Parathyroid adenoma (tissue), 2 donors: ENCODE data around the gene BCL11A.

Source experiments
- H2AFZ ChIP-seq: fragments of 300-600 bp; sonication (generic); one replicate; pipeline ENCODE4 v1.7.0; 2017; ENCODE audit warnings: antibody characterized with exemption, mild to moderate bottlenecking
- H3K27ac ChIP-seq: fragments of 300-600 bp; sonication (generic); one replicate; pipeline ENCODE4 v1.7.0; 2017
- H3K27me3 ChIP-seq: fragments of 300-600 bp; sonication (generic); one replicate; pipeline ENCODE4 v1.7.0; 2017; ENCODE audit warnings: low read length; ENCODE audit not compliant: control insufficient read depth, insufficient read depth
- H3K36me3 ChIP-seq: fragments of 300-600 bp; sonication (generic); one replicate; pipeline ENCODE4 v1.7.0; 2017; ENCODE audit warnings: low read length; ENCODE audit not compliant: control insufficient read depth, insufficient read depth
- H3K4me1 ChIP-seq: fragments of 300-600 bp; sonication (generic); one replicate; pipeline ENCODE4 v1.7.0; 2017; ENCODE audit warnings: control low read depth
- H3K4me2 ChIP-seq: fragments of 300-600 bp; sonication (generic); one replicate; pipeline ENCODE4 v1.7.0; 2017; ENCODE audit warnings: low read length
- H3K4me3 ChIP-seq: fragments of 300-600 bp; sonication (generic); one replicate; pipeline ENCODE4 v1.7.0; 2017; ENCODE audit warnings: low read depth, low read length
- H3K79me2 ChIP-seq: fragments of 300-600 bp; sonication (generic); one replicate; pipeline ENCODE4 v1.7.0; 2017; ENCODE audit warnings: control low read depth
- H3K9ac ChIP-seq: fragments of 300-600 bp; sonication (generic); one replicate; pipeline ENCODE4 v1.7.0; 2017; ENCODE audit warnings: mild to moderate bottlenecking
- H3K9me3 ChIP-seq: fragments of 300-600 bp; sonication (generic); one replicate; pipeline ENCODE4 v1.7.0; 2017; ENCODE audit warnings: low read length; ENCODE audit not compliant: control insufficient read depth
- CTCF ChIP-seq: fragments of 300-600 bp; sonication (generic); IDR thresholded peaks from one replicate; pipeline ENCODE4 v1.7.0; 2017; ENCODE audit warnings: antibody characterized with exemption, mild to moderate bottlenecking
- donor health status: primary hyperparathyroidism.

Gene BCL11A

GRCh38 chr2:60485550-60485949 lies 67.9 kb downstream of the BCL11A start:
- Histone ChIP-seq H3K27ac (no peak overlapping the region), H2AFZ (no peak overlapping the region), H3K4me1 (no peaks in the 10 kb centered on the region), H3K36me3 (no peaks in the 10 kb centered on the region), H3K4me2 (no peak overlapping the region), H3K9me3 (no peaks in the 10 kb centered on the region), H3K79me2 (no peaks in the 10 kb centered on the region), H3K27me3 (no peaks in the 10 kb centered on the region), H3K9ac (no peak overlapping the region), H3K4me3 (no peak overlapping the region)
- no peak for TF ChIP-seq CTCF

GRCh38 chr2:60485055-60485454 lies 68.4 kb downstream of the BCL11A start:
- H3K4me2 ChIP-seq: no peak overlapping the region
- no peak overlapping the region for H2AFZ ChIP-seq
- H3K27ac ChIP-seq: no peak overlapping the region
- no peak overlapping the region for H3K9ac ChIP-seq
- no peak overlapping the region for H3K4me3 ChIP-seq
- no peaks in the 10 kb centered on the region for H3K9me3 ChIP-seq
- no peaks in the 10 kb centered on the region for H3K27me3 ChIP-seq
- no peaks in the 10 kb centered on the region for H3K79me2 ChIP-seq
- TF ChIP-seq CTCF: no peak
- H3K4me1 ChIP-seq: no peaks in the 10 kb centered on the region
- H3K36me3 ChIP-seq: no peaks in the 10 kb centered on the region

- Histone ChIP-seq H3K79me2 (no peaks in the 10 kb centered on the region), H3K9me3 (no peaks in the 10 kb centered on the region), H3K4me2 (no peak overlapping the region), H2AFZ (no peak overlapping the region), H3K4me3 (no peak overlapping the region), H3K27ac (no peak overlapping the region), H3K27me3 (no peaks in the 10 kb centered on the region), H3K4me1 (no peaks in the 10 kb centered on the region), H3K36me3 (no peaks in the 10 kb centered on the region), H3K9ac (no peak overlapping the region)
- no peak for TF ChIP-seq CTCF
These were observed 69.3 kb downstream of the BCL11A start for GRCh38 chr2:60484133-60484645.

- Histone ChIP-seq H3K4me1 (no peaks in the 10 kb centered on the region), H3K36me3 (no peaks in the 10 kb centered on the region)
These were observed 70.1 kb downstream of the BCL11A start for GRCh38 chr2:60483401-60483800.

More at GRCh38 chr2:60483401-60483800, 70.1 kb downstream of the BCL11A start:
- Histone ChIP-seq H3K27me3 (no peaks in the 10 kb centered on the region), H2AFZ (no peak overlapping the region), H3K9me3 (no peaks in the 10 kb centered on the region), H3K4me3 (no peak overlapping the region), H3K9ac (no peak overlapping the region), H3K27ac (no peak overlapping the region), H3K4me2 (no peak overlapping the region), H3K79me2 (no peaks in the 10 kb centered on the region)
- TF ChIP-seq CTCF: no peak
